ENCODE results near the gene WBP1L. TPM values are rescaled to one million over a fixed set of nuclear protein-coding genes. Genes with fewer than 3 reads are reported as not detected.
A peak's percentile ranks its signal among the peaks of the same experiment; 100 is the strongest.

WBP1L gene
- total RNA-seq, 4 donors from 2014 or later: 89.4 to 191 (median 158) TPM

GRCh38 chr10:102701796-102702195 is 42.0 kb upstream of the WBP1L start:
- Histone ChIP-seq H3K4me3 (no peak overlapping the region), H3K36me3 (peaks cover 0 to 32% (median 0%) of the 10 kb centered on the region in 3 donors), H3K9me3 (no peaks in the 10 kb centered on the region), H3K27me3 (no peaks in the 10 kb centered on the region), H3K27ac (no peak overlapping the region), H3K4me1 (peaks cover 0 to 32% (median 3%) of the 10 kb centered on the region in 4 donors)
- DNase-seq (ENCODE audit: low spot score in 2 of 2): no peak
- TF ChIP-seq EP300 (IDR thresholded peaks at IDR 0.05) (no peak), CTCF (IDR thresholded peaks at IDR 0.05) (no peak), POLR2A (IDR thresholded peaks at IDR 0.05) (no peak)
- 97% methylated on average over 3 of the region's 3 CpGs for WGBS, 2 donors

GRCh38 chr10:102702742-102703141 is 41.0 kb upstream of the WBP1L start:
- H3K27me3 ChIP-seq: no peaks in the 10 kb centered on the region
- H3K27ac ChIP-seq: no peak overlapping the region
- 57 to 68% methylated on average over 2 of the region's 2 CpGs for WGBS, 2 donors
- H3K4me1 ChIP-seq: peaks cover 0 to 41% (median 4%) of the 10 kb centered on the region in 4 donors
- TF ChIP-seq POLR2A (IDR thresholded peaks at IDR 0.05): no peak
- TF ChIP-seq CTCF (IDR thresholded peaks at IDR 0.05): no peak
- no peak for TF ChIP-seq EP300 (IDR thresholded peaks at IDR 0.05)
- no peak for DNase-seq (ENCODE audit: low spot score in 2 of 2)
- H3K36me3 ChIP-seq: peaks cover 0 to 22% (median 0%) of the 10 kb centered on the region in 3 donors
- H3K4me3 ChIP-seq: no peak overlapping the region
- H3K9me3 ChIP-seq: no peaks in the 10 kb centered on the region

GRCh38 chr10:102704915-102705314 is 38.8 kb upstream of the WBP1L start:
- H3K36me3 ChIP-seq: peaks cover 0 to 6% (median 0%) of the 10 kb centered on the region in 3 donors
- peaks cover 0 to 48% (median 4%) of the 10 kb centered on the region in 4 donors for H3K4me1 ChIP-seq
- no peak overlapping the region for H3K27ac ChIP-seq
- WGBS, 2 donors: 60 to 75% methylated on average over 6 of the region's 6 CpGs
- no peaks in the 10 kb centered on the region for H3K9me3 ChIP-seq
- no peaks in the 10 kb centered on the region for H3K27me3 ChIP-seq
- no peak for TF ChIP-seq CTCF (IDR thresholded peaks at IDR 0.05)
- no peak for TF ChIP-seq EP300 (IDR thresholded peaks at IDR 0.05)
- TF ChIP-seq POLR2A (IDR thresholded peaks at IDR 0.05): no peak
- DNase-seq (ENCODE audit: low spot score in 2 of 2): no peak
- H3K4me3 ChIP-seq: no peak overlapping the region

- H3K9me3 ChIP-seq: no peaks in the 10 kb centered on the region
- H3K36me3 ChIP-seq: peaks cover 0 to 6% (median 0%) of the 10 kb centered on the region in 3 donors
- H3K4me1 ChIP-seq: peaks cover 0 to 52% (median 4%) of the 10 kb centered on the region in 4 donors
- no peak overlapping the region for H3K4me3 ChIP-seq
- no peaks in the 10 kb centered on the region for H3K27me3 ChIP-seq
- H3K27ac ChIP-seq: no peak overlapping the region
- 69 to 74% methylated on average over 2 of the region's 2 CpGs for WGBS, 2 donors
- no peak for TF ChIP-seq EP300 (IDR thresholded peaks at IDR 0.05)
- TF ChIP-seq CTCF (IDR thresholded peaks at IDR 0.05): no peak
- TF ChIP-seq POLR2A (IDR thresholded peaks at IDR 0.05): no peak
- no peak for DNase-seq (ENCODE audit: low spot score in 2 of 2)
Measured at GRCh38 chr10:102705531-102705930, 38.2 kb upstream of the WBP1L start.

- WGBS, 2 donors: 35 to 42% methylated on average over 4 of the region's 4 CpGs
- TF ChIP-seq POLR2A (IDR thresholded peaks at IDR 0.05) (no peak), EP300 (IDR thresholded peaks at IDR 0.05) (no peak), CTCF (IDR thresholded peaks at IDR 0.05) (no peak)
- no peaks in the 10 kb centered on the region for H3K27me3 ChIP-seq
- no peak for DNase-seq (ENCODE audit: low spot score in 2 of 2)
- H3K27ac ChIP-seq: peak overlapping the region in 2 of 4 donors; percentile 41 to 56
- no peaks in the 10 kb centered on the region for H3K36me3 ChIP-seq
- no peaks in the 10 kb centered on the region for H3K9me3 ChIP-seq
- H3K4me3 ChIP-seq: no peak overlapping the region
- H3K4me1 ChIP-seq: peaks cover 0 to 61% (median 10%) of the 10 kb centered on the region in 4 donors
Measured at GRCh38 chr10:102710609-102711008, 33.1 kb upstream of the WBP1L start.

All from tibial nerve (tissue), 4 donors.